SK-N-SH (cell line): ENCODE measurements around the gene FRZB. TPM values are rescaled to one million over a fixed set of nuclear protein-coding genes. Genes with fewer than 3 reads are reported as not detected.

Experiments
- CTCF ChIA-PET: fragments of 300-600, 350-600 bp; formaldehyde crosslinking; extraction: SDS; loops from one replicate; lab custom pipeline; 2021; lab: Yijun Ruan, JAX
- POLR2A ChIA-PET: fragments of 350-600 bp; sonication (Branson Sonifier 250); formaldehyde crosslinking; extraction: SDS; loops from one replicate; lab custom pipeline; 2020; ENCODE audit warnings: antibody characterized with exemption, inconsistent platforms; lab: Yijun Ruan, JAX
- DNase-seq: peaks from one replicate; pipeline ENCODE4 v3.0.0; 2012
- H2AFZ ChIP-seq: fragments of 200-600 bp; sonication (generic); 2 replicates; pipeline ENCODE4 v1.8.1; 2016; ENCODE audit warnings: antibody characterized with exemption, mild to moderate bottlenecking, low read depth
- H3F3A ChIP-seq: fragments of 200-600 bp; sonication (generic); replicated peaks from 2 replicates; pipeline ENCODE3; 2016; ENCODE audit warnings: antibody characterized with exemption, mild to moderate bottlenecking; ENCODE audit not compliant: insufficient read depth
- H3K27ac ChIP-seq, 2 experiments: fragments of 200-500 bp in 1 of 2; fragments of 200-600 bp in 1 of 2; sonication (Bioruptor generic) in 1 of 2; sonication (generic), shearing (Covaris generic) in 1 of 2; 2 replicates each; pipeline versions ENCODE4 v1.5.1 to v1.6.1; 2014 to 2016; ENCODE audit warnings: low read depth in 2 of 2, inconsistent platforms in 1 of 2, low read length in 1 of 2, mild to moderate bottlenecking in 1 of 2, mixed read lengths in 1 of 2
- H3K27me3 ChIP-seq: fragments of 200-600 bp; sonication (generic), shearing (Covaris generic); 2 replicates; pipeline ENCODE4 v1.6.1; 2016; ENCODE audit warnings: mixed run types; ENCODE audit not compliant: insufficient read depth
- H3K36me3 ChIP-seq, 2 experiments: fragments of 200-500 bp in 1 of 2; fragments of 200-600 bp in 1 of 2; sonication (Bioruptor generic) in 1 of 2; sonication (generic) in 1 of 2; replicated peaks in 1 of 2; 2 replicates each; pipeline versions ENCODE3 to v1.5.1; 2014 to 2016; ENCODE audit warnings: low read length in 1 of 2, mild to moderate bottlenecking in 1 of 2; ENCODE audit not compliant: insufficient read depth in 2 of 2, control insufficient read depth in 1 of 2
- H3K4me1 ChIP-seq, 2 experiments: fragments of 200-500 bp in 1 of 2; fragments of 200-600 bp in 1 of 2; sonication (Bioruptor generic) in 1 of 2; sonication (generic), shearing (Covaris generic) in 1 of 2; 2 replicates each; pipeline versions ENCODE4 v1.5.1 to v1.6.1; 2014 to 2016; ENCODE audit warnings: low read depth in 1 of 2, low read length in 1 of 2, mixed run types in 1 of 2; ENCODE audit not compliant: insufficient read depth in 2 of 2, control insufficient read depth in 1 of 2
- H3K4me2 ChIP-seq: fragments of 200-600 bp; sonication (generic), shearing (Covaris generic); 2 replicates; pipeline ENCODE4 v1.6.1; 2017; ENCODE audit warnings: mixed run types
- H3K4me3 ChIP-seq, 2 experiments: fragments of 200-500 bp in 1 of 2; fragments of 200-600 bp in 1 of 2; sonication (Bioruptor generic) in 1 of 2; sonication (generic), shearing (Covaris generic) in 1 of 2; 2 replicates each; pipeline versions ENCODE4 v1.5.1 to v1.8.1; 2014 to 2016; ENCODE audit warnings: low read depth in 2 of 2, inconsistent platforms in 1 of 2, low read length in 1 of 2, mild to moderate bottlenecking in 1 of 2, mixed read lengths in 1 of 2, moderate library complexity in 1 of 2
- H3K79me2 ChIP-seq: fragments of 200-600 bp; sonication (generic); 2 replicates; pipeline ENCODE4 v1.8.1; 2017; ENCODE audit warnings: mild to moderate bottlenecking; ENCODE audit not compliant: insufficient read depth
- H3K9ac ChIP-seq: fragments of 200-600 bp; sonication (generic); 2 replicates; pipeline ENCODE4 v1.6.1; 2017; ENCODE audit warnings: mixed run types
- H3K9me2 ChIP-seq: fragments of 200-600 bp; sonication (generic); 2 replicates; pipeline ENCODE4 v1.6.1; 2017; ENCODE audit warnings: mixed run types
- H3K9me3 ChIP-seq: fragments of 200-600 bp; sonication (generic); 2 replicates; pipeline ENCODE4 v1.6.1; 2017; ENCODE audit warnings: mixed run types, mild to moderate bottlenecking, moderate library complexity
- H4K20me1 ChIP-seq: fragments of 200-600 bp; sonication (generic); 2 replicates; pipeline ENCODE4 v1.6.1; 2017; ENCODE audit warnings: mild to moderate bottlenecking, mixed run types; ENCODE audit not compliant: insufficient read depth
- CHD2 ChIP-seq: fragments of 150-350 bp; IDR thresholded peaks from 2 replicates; pipeline ENCODE4 v1.6.1; 2018; ENCODE audit warnings: low read length; ENCODE audit not compliant: partially characterized antibody
- CTCF ChIP-seq: fragments of 200-600 bp; sonication (generic); IDR thresholded peaks from 2 replicates; pipeline ENCODE4 v1.6.1; 2017; ENCODE audit warnings: antibody characterized with exemption, mild to moderate bottlenecking, moderate library complexity
- EP300 ChIP-seq, 2 experiments: IDR thresholded peaks; 2 replicates each; pipeline versions ENCODE4 v1.4.0 to v1.6.1; 2012; ENCODE audit warnings: borderline replicate concordance in 1 of 2, low read depth in 1 of 2, low read length in 1 of 2
- EZH2phosphoT487 ChIP-seq: fragments of 200-600 bp; sonication (generic); IDR thresholded peaks from 2 replicates; pipeline ENCODE4 v1.6.1; 2017; ENCODE audit warnings: low read depth, mixed run types, mild to moderate bottlenecking, antibody characterized with exemption, moderate library complexity, borderline replicate concordance
- FOXJ3 ChIP-seq: sonication (generic); formaldehyde crosslinking; IDR thresholded peaks from 2 replicates; pipeline ENCODE4 v1.5.1; 2020; ENCODE audit warnings: mild to moderate bottlenecking, missing genetic modification reagents
- FOXM1 ChIP-seq: IDR thresholded peaks from 2 replicates; pipeline ENCODE4 v1.4.0; 2012; ENCODE audit warnings: low read depth, mild to moderate bottlenecking
- GATA2 ChIP-seq: sonication (generic); formaldehyde crosslinking; IDR thresholded peaks from 2 replicates; pipeline ENCODE4 v1.5.0; 2020; ENCODE audit warnings: mild to moderate bottlenecking, missing genetic modification reagents
- IRF3 ChIP-seq: fragments of 150-350 bp; IDR thresholded peaks from 2 replicates; pipeline ENCODE4 v1.6.1; 2016; ENCODE audit warnings: mild to moderate bottlenecking, low read depth, low read length
- RAD21 ChIP-seq: IDR thresholded peaks from 2 replicates; pipeline ENCODE4 v1.6.1; 2012; ENCODE audit warnings: mild to moderate bottlenecking, low read length
- RCOR1 ChIP-seq: fragments of 150-350 bp; IDR thresholded peaks from 2 replicates; pipeline ENCODE4 v1.6.1; 2017; ENCODE audit warnings: antibody characterized with exemption, low read length
- RFX5 ChIP-seq: IDR thresholded peaks from 2 replicates; pipeline ENCODE4 v1.6.1; 2012; ENCODE audit warnings: mild to moderate bottlenecking, improper control_type of control experiment, low read length
- SMC3 ChIP-seq: IDR thresholded peaks from 2 replicates; pipeline ENCODE4 v1.6.1; 2012; ENCODE audit warnings: low read depth, low read length, improper control_type of control experiment
- TCF12 ChIP-seq: IDR thresholded peaks from 2 replicates; pipeline ENCODE4 v1.4.0; 2012
- TEAD4 ChIP-seq: IDR thresholded peaks from 2 replicates; pipeline ENCODE4 v1.4.0; 2012; ENCODE audit warnings: mild to moderate bottlenecking, borderline replicate concordance; ENCODE audit not compliant: insufficient read depth
- ZBTB33 ChIP-seq: IDR thresholded peaks from 2 replicates; pipeline ENCODE4 v1.4.0; 2012; ENCODE audit warnings: low read depth, borderline replicate concordance
- WGBS: methylation state at CpG from one replicate; pipeline ENCODE4 v1.1.6; 2017; ENCODE audit warnings: low lambda C conversion rate; 5-methylcytosine and 5-hydroxymethylcytosine counted together
- polyA plus RNA-seq, 3 experiments: library from polyadenylated mRNA; depleted of rRNA; stranded (reverse); fragments of >200 nt; gene quantifications; 2 replicates each; pipeline ENCODE4 v1.2.3, GENCODE V29; 2012

Gene FRZB
- polyA plus RNA-seq, 1 of the 3 experiments (the other 2 are of a cell fraction) = 3.5 TPM

- ChIA-PET CTCF (interaction anchor here (1.0 to 4.9 kb wide), 4 partner anchors 8 to 145 kb away, joined by 3 to 26 read pairs (median 3); no protein-coding TSS in a partner anchor), POLR2A (no interaction called here)
- no peaks in the 10 kb centered on the region for H4K20me1 ChIP-seq
- no peak overlapping the region for H3K9ac ChIP-seq
- no peak overlapping the region for H3K27ac ChIP-seq
- 98% methylated on average over 2 of the region's 2 CpGs for WGBS
- H3K4me3 ChIP-seq = no peak overlapping the region
- H3K4me2 ChIP-seq = no peak overlapping the region
- no peaks in the 10 kb centered on the region for H3K79me2 ChIP-seq
- H3K27me3 ChIP-seq = no peaks in the 10 kb centered on the region
- H3K36me3 ChIP-seq = no peaks in the 10 kb centered on the region
- no peaks in the 10 kb centered on the region for H3K9me2 ChIP-seq
- H2AFZ ChIP-seq = no peak overlapping the region
- no peaks in the 10 kb centered on the region for H3F3A ChIP-seq
- peaks cover 0 to 3% of the 10 kb centered on the region in 2 experiments; a peak in 1 of 4 replicates for H3K4me1 ChIP-seq
- TF ChIP-seq FOXM1 (no peak), EP300 (IDR thresholded peaks at IDR 0.05; ENCODE audit: borderline replicate concordance in 1 of 2, low read depth in 1 of 2, low read length in 1 of 2) (no peak), CHD2 (no peak), EZH2phosphoT487 (no peak)
- no peaks in the 10 kb centered on the region for H3K9me3 ChIP-seq
- no peak for DNase-seq
Measured at GRCh38 chr2:182792441-182792840, 74.0 kb downstream of the FRZB start.

GRCh38 chr2:182784777-182785176, 81.7 kb downstream of the FRZB start:
- Histone ChIP-seq H3K9me2 (no peaks in the 10 kb centered on the region), H3K27me3 (no peaks in the 10 kb centered on the region), H3K27ac (no peak overlapping the region), H3K9ac (no peak overlapping the region), H2AFZ (no peak overlapping the region), H3K36me3 (peaks cover 4 to 17% of the 10 kb centered on the region in 2 experiments), H3K4me1 (peaks cover 0 to 4% of the 10 kb centered on the region in 2 experiments; a peak in 1 of 4 replicates), H3K4me2 (no peak overlapping the region), H3K9me3 (no peaks in the 10 kb centered on the region), H3K4me3 (no peak overlapping the region; a peak in 1 of 4 replicates), H3K79me2 (no peaks in the 10 kb centered on the region), H4K20me1 (no peaks in the 10 kb centered on the region)
- peak; percentile 37 for DNase-seq
- CTCF ChIA-PET = interaction anchor here (0.6 to 10.6 kb wide), 54 partner anchors 9 to 523 kb away, joined by 3 to 153 read pairs (median 4); partner anchors contain the start of gene FRZB
- POLR2A ChIA-PET = no interaction called here
- WGBS = 39% methylated on average over 1 of the region's 1 CpG
- peak; percentile 77 for TF ChIP-seq CTCF
- TF ChIP-seq RFX5 = no peak
- TF ChIP-seq CHD2 = peak; percentile 20
- TF ChIP-seq TEAD4 = no peak
- no peak for TF ChIP-seq TCF12
- 0 out of 2 replicates have a peak, but pooled peaks have one; percentile 22 for TF ChIP-seq RCOR1
- peak; percentile 75 for TF ChIP-seq SMC3
- no peak for TF ChIP-seq ZBTB33
- no peak for TF ChIP-seq FOXJ3 (CRISPR knock-in tag)
- TF ChIP-seq RAD21 = peak; percentile 92
- TF ChIP-seq GATA2 (CRISPR knock-in tag) = peak; percentile 76
- no peak for TF ChIP-seq IRF3
- TF ChIP-seq, all 33 proteins: peak for 6
- H3F3A ChIP-seq = no peaks in the 10 kb centered on the region
